HEK293T (cell line): ENCODE results near the gene RPS13.
"Not testable (repeated sequence)": the region's sequence is repeated elsewhere in the genome, so short reads cannot be mapped to it uniquely, and the experiment has no call there.

Experiments used
- CTCF ChIA-PET: fragments of 350-600 bp; formaldehyde crosslinking; extraction: SDS; loops from one replicate; lab custom pipeline; 2021; ENCODE audit warnings: antibody characterized with exemption, inconsistent platforms; lab: Yijun Ruan, JAX
- POLR2A ChIA-PET: fragments of 350-600 bp; formaldehyde crosslinking; extraction: SDS; loops from one replicate; lab custom pipeline; 2020; ENCODE audit warnings: antibody characterized with exemption, inconsistent platforms; lab: Yijun Ruan, JAX
- DNase-seq: peaks from one replicate; pipeline ENCODE4 v3.0.0; 2012; ENCODE audit warnings: mixed read lengths; ENCODE audit errors: extremely low spot score
- ARNT ChIP-seq: fragments of 450-650 bp; IDR thresholded peaks from 2 replicates; pipeline ENCODE4 v1.6.1; 2017; ENCODE audit warnings: mild to moderate bottlenecking
- BHLHE40 ChIP-seq: fragments of 450-650 bp; IDR thresholded peaks from 2 replicates; pipeline ENCODE4 v1.6.1; 2016; ENCODE audit warnings: mild to moderate bottlenecking, moderate library complexity, borderline replicate concordance
- CTBP1 ChIP-seq: fragments of 450-650 bp; IDR thresholded peaks from 2 replicates; pipeline ENCODE4 v1.6.1; 2016; ENCODE audit warnings: borderline replicate concordance
- ELF4 ChIP-seq: fragments of 450-650 bp; IDR thresholded peaks from 2 replicates; pipeline ENCODE4 v1.6.1; 2017; ENCODE audit warnings: antibody characterized with exemption
- FOXA1 ChIP-seq: fragments of 450-650 bp; IDR thresholded peaks from 2 replicates; pipeline ENCODE4 v1.6.1; 2016; ENCODE audit warnings: mild to moderate bottlenecking
- FOXK2 ChIP-seq: fragments of 450-650 bp; IDR thresholded peaks from 2 replicates; pipeline ENCODE4 v1.6.1; 2016; ENCODE audit warnings: mild to moderate bottlenecking
- FOXM1 ChIP-seq: fragments of 450-650 bp; IDR thresholded peaks from 2 replicates; pipeline ENCODE4 v1.6.1; 2017; ENCODE audit warnings: mild to moderate bottlenecking, borderline replicate concordance
- HDGF ChIP-seq: fragments of 450-650 bp; IDR thresholded peaks from 2 replicates; pipeline ENCODE4 v1.6.1; 2017; ENCODE audit warnings: antibody characterized with exemption, borderline replicate concordance
- L3MBTL2 ChIP-seq: fragments of 450-650 bp; conservative IDR thresholded peaks from 2 replicates; pipeline ENCODE4 v1.6.1; 2016; ENCODE audit warnings: mild to moderate bottlenecking
- LEF1 ChIP-seq: fragments of 450-650 bp; IDR thresholded peaks from 2 replicates; pipeline ENCODE4 v1.6.1; 2017; ENCODE audit warnings: mild to moderate bottlenecking, borderline replicate concordance
- NFRKB ChIP-seq: fragments of 450-650 bp; IDR thresholded peaks from 2 replicates; pipeline ENCODE4 v1.6.1; 2016; ENCODE audit warnings: mild to moderate bottlenecking, moderate library complexity
- PKNOX1 ChIP-seq: fragments of 450-650 bp; IDR thresholded peaks from 2 replicates; pipeline ENCODE4 v1.6.1; 2016
- SP1 ChIP-seq: fragments of 450-650 bp; IDR thresholded peaks from 2 replicates; pipeline ENCODE4 v1.6.1; 2017
- SUZ12 ChIP-seq: fragments of 450-650 bp; IDR thresholded peaks from 2 replicates; pipeline ENCODE4 v1.6.1; 2016; ENCODE audit warnings: mild to moderate bottlenecking
- TARDBP ChIP-seq: fragments of 450-650 bp; IDR thresholded peaks from 2 replicates; pipeline ENCODE4 v1.6.1; 2016
- ZNF384 ChIP-seq: fragments of 450-650 bp; IDR thresholded peaks from 2 replicates; pipeline ENCODE4 v1.6.1; 2016

The RPS13 gene

GRCh38 chr11:17102462-17102861 is 25.0 kb upstream of the RPS13 start:
- no peak for DNase-seq
- ChIA-PET POLR2A (no interaction called here), CTCF (no interaction called here)
- no peak for TF ChIP-seq FOXK2
- TF ChIP-seq CTBP1: no peak
- no peak for TF ChIP-seq ELF4
- no peak for TF ChIP-seq FOXM1
- no peak for TF ChIP-seq SP1
- no peak for TF ChIP-seq L3MBTL2
- no peak for TF ChIP-seq SUZ12
- TF ChIP-seq ARNT: no peak
- no peak for TF ChIP-seq LEF1
- TF ChIP-seq FOXA1: no peak
- TF ChIP-seq PKNOX1: no peak
- no peak for TF ChIP-seq ZNF384
- no peak for TF ChIP-seq TARDBP
- no peak for TF ChIP-seq NFRKB
- no peak for TF ChIP-seq HDGF
- TF ChIP-seq BHLHE40: no peak

- CTCF ChIA-PET: no interaction called here
- TF ChIP-seq ZNF384 (no peak), CTBP1 (no peak), FOXA1 (no peak), ELF4 (no peak), HDGF (no peak), SUZ12 (no peak), TARDBP (no peak), NFRKB (no peak), FOXK2 (no peak), PKNOX1 (no peak), FOXM1 (no peak), LEF1 (no peak), BHLHE40 (no peak), SP1 (no peak), ARNT (no peak), L3MBTL2 (no peak)
- no peak for DNase-seq
- POLR2A ChIA-PET: interaction anchor here (0.8 kb wide), 1 partner anchor 21 kb away, joined by 3 read pairs; the partner anchor contains the start of gene RPS13
Observed at GRCh38 chr11:17098658-17099057, 21.2 kb upstream of the RPS13 start.

GRCh38 chr11:17098038-17098437 is 20.6 kb upstream of the RPS13 start:
- POLR2A ChIA-PET: interaction anchor here (0.8 kb wide), 1 partner anchor 20 kb away, joined by 3 read pairs; the partner anchor contains the start of gene RPS13
- no peak for TF ChIP-seq FOXK2
- TF ChIP-seq TARDBP: no peak
- TF ChIP-seq HDGF: no peak
- no peak for TF ChIP-seq SUZ12
- no peak for TF ChIP-seq LEF1
- CTCF ChIA-PET: no interaction called here
- no peak for DNase-seq

- CTCF ChIA-PET, DNase-seq: not testable (repeated sequence)
- POLR2A ChIA-PET: interaction anchor here (0.6 to 1.0 kb wide), 2 partner anchors 8 kb away, joined by 3 read pairs; no protein-coding TSS in a partner anchor
Observed at GRCh38 chr11:17085976-17086375, 8.5 kb upstream of the RPS13 start.

- CTCF ChIA-PET: no interaction called here
- DNase-seq: no peak
Observed at GRCh38 chr11:17077240-17077519, 287 bp downstream of the RPS13 start.

GRCh38 chr11:17076517-17077239 is 789 bp downstream of the RPS13 start:
- ChIA-PET POLR2A (interaction anchor here (1.1 kb wide), 4 partner anchors 11 to 276 kb away, joined by 3 to 6 read pairs (median 4); no protein-coding TSS in a partner anchor), CTCF (no interaction called here)
- no peak for DNase-seq
- TF ChIP-seq TARDBP (no peak), SUZ12 (no peak), LEF1 (no peak), SP1 (no peak), ZNF384 (no peak), FOXM1 (no peak), BHLHE40 (no peak), FOXK2 (no peak), ARNT (no peak), ELF4 (no peak), PKNOX1 (no peak), L3MBTL2 (no peak), NFRKB (no peak), CTBP1 (no peak), HDGF (no peak), FOXA1 (no peak)

More at GRCh38 chr11:17077240-17077519, 287 bp downstream of the RPS13 start:
- POLR2A ChIA-PET: interaction anchor here (0.6 to 2.1 kb wide), 18 partner anchors 12 to 1972 kb away, joined by 3 to 15 read pairs (median 4); no protein-coding TSS in a partner anchor
- TF ChIP-seq TARDBP (no peak), BHLHE40 (no peak), ARNT (no peak), ELF4 (no peak), FOXM1 (no peak)
